ENCODE results near the gene MED29. TPM values are rescaled to one million over a fixed set of nuclear protein-coding genes. Genes with fewer than 3 reads are reported as not detected.

Gene MED29
- total and polyA plus RNA-seq, 10 of the 15 experiments (the other 5 are each of a cell fraction or from before 2014, with no cell fraction given) = 3.2 to 36.6 (median 22.8) TPM

DNA sequence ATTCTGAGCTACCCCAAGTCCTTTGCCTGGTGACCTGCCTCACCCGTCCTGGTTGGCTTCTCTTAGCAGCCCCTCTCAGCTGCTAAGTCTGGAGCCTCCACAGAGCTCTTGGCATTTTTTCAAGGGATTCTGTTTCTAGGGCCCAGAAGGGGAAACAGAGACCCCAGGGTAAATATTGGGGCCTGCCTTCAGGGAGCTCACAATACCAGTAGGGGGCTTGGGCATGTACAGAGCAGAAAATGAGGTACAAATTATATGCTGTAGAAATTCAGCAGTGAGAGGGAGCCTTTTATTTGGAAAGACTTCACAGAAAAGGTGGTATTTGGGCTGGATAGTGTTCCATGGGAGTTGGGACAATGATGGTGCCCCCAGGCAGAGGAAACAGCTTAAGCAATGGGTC, 45.2 kb upstream of the MED29 start:
- no peak for FAIRE-seq
- in situ Hi-C loops (cut with MboI) = no loop called here
- intact Hi-C loops (cut with micrococcal nuclease; ENCODE audit: unreplicated experiment) = no loop called here
- Histone ChIP-seq H3K4me1 (ENCODE audit: control insufficient read depth, insufficient read depth, low read length) (peaks cover 10% of the 10 kb centered on the region), H3K4me2 (ENCODE audit: control insufficient read depth, insufficient read depth) (no peak overlapping the region), H3K79me2 (ENCODE audit: control insufficient read depth, insufficient read depth, low read length) (peaks cover 12% of the 10 kb centered on the region), H3K27me3 (replicated peaks in 1 of 2; ENCODE audit: control insufficient read depth in 2 of 2, insufficient read depth in 2 of 2, low read length in 1 of 2) (no peaks in the 10 kb centered on the region), H4K20me1 (ENCODE audit: control insufficient read depth, insufficient read depth) (no peaks in the 10 kb centered on the region; the same call in 1 of the 2 replicates), H2AFZ (ENCODE audit: control insufficient read depth, low read depth, low read length) (no peak overlapping the region), H3K27ac (ENCODE audit: control insufficient read depth, insufficient read depth) (no peak overlapping the region), H3K9ac (ENCODE audit: control insufficient read depth, insufficient read depth, low read length) (no peak overlapping the region), H3K4me3 (no peak overlapping the region), H3K9me3 (replicated peaks; ENCODE audit: control insufficient read depth, insufficient read depth, low read length) (no peaks in the 10 kb centered on the region), H3K36me3 (ENCODE audit: control insufficient read depth in 2 of 2, insufficient read depth in 2 of 2, low read length in 1 of 2) (peaks cover 0 to 5% of the 10 kb centered on the region in 2 experiments; a peak in 1 of 4 replicates)
- RAD21 ChIA-PET (ENCODE audit: unreplicated experiment) = interaction anchor here (1.7 kb wide), 1 partner anchor 66 kb away, joined by 6 read pairs; the partner anchor contains the start of gene PLEKHG2
- CTCF ChIA-PET = interaction anchor here (0.6 to 2.2 kb wide), 7 partner anchors 10 to 66 kb away, joined by 3 to 7 read pairs (median 5); partner anchors contain the start of gene PLEKHG2
- POLR2A ChIA-PET = interaction anchor here (0.9 kb wide), 1 partner anchor 10 kb away, joined by 4 read pairs; the partner anchor contains the start of gene GMFG
- no TSS peak for BruUV-seq (replicated peaks)
- TF ChIP-seq CHD1 (IDR thresholded peaks at IDR 0.05; ENCODE audit: low read depth, low read length) (no peak), ZSCAN29 (IDR thresholded peaks at IDR 0.05) (no peak), NKRF (conservative IDR thresholded peaks at IDR 0.05) (no peak), FOS (IDR thresholded peaks at IDR 0.05; ENCODE audit: borderline replicate concordance, extremely low read depth, insufficient read length) (no peak), CTCF (IDR thresholded peaks at IDR 0.05 in 2 of 3, conservative IDR thresholded peaks at IDR 0.05 in 1 of 3; ENCODE audit: control insufficient read depth in 2 of 3, extremely low read depth in 1 of 3, insufficient read depth in 1 of 3, low read depth in 3 of 3, low read length in 3 of 3) (peak in 2 of 3 experiments; percentile 24 to 26; a peak in 3 of 6 replicates), CHD2 (IDR thresholded peaks at IDR 0.05; ENCODE audit: borderline replicate concordance, low read depth, low read length) (no peak), EGR1 (IDR thresholded peaks at IDR 0.05; ENCODE audit: borderline replicate concordance in 1 of 2, low read depth in 2 of 2, low read length in 2 of 2) (no peak), MTA2 (IDR thresholded peaks at IDR 0.05; ENCODE audit: low read depth) (no peak)
- TF ChIP-seq, protein P1, sequence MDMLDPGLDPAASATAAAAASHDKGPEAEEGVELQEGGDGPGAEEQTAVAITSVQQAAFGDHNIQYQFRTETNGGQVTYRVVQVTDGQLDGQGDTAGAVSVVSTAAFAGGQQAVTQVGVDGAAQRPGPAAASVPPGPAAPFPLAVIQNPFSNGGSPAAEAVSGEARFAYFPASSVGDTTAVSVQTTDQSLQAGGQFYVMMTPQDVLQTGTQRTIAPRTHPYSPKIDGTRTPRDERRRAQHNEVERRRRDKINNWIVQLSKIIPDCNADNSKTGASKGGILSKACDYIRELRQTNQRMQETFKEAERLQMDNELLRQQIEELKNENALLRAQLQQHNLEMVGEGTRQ (IDR thresholded peaks at IDR 0.05; ENCODE audit: borderline replicate concordance, low read depth, low read length) = no peak
- SMC1A ChIA-PET (ENCODE audit: uncharacterized antibody, unreplicated experiment) = interaction anchor here (1.2 kb wide), 2 partner anchors 45 to 66 kb away, joined by 4 read pairs; partner anchors contain the start of genes MED29, PAF1 and PLEKHG2
- WGBS (ENCODE audit: insufficient coverage, insufficient replicate concordance, low lambda C conversion rate, missing lambda C conversion rate) = 100% methylated on average over 1 of the region's 1 CpG
- ATAC-seq = no peak
- no peak for DNase-seq (ENCODE audit: low read depth, low spot score)

All from GM12878 (cell line).